Fibroblast of skin of back (primary cell): Measurements from ENCODE around the gene CCDC60.

ENCODE experiments used
- DNase-seq: peaks from one replicate; pipeline ENCODE4 v3.0.0-alpha.2; 2013

Gene CCDC60

DNA sequence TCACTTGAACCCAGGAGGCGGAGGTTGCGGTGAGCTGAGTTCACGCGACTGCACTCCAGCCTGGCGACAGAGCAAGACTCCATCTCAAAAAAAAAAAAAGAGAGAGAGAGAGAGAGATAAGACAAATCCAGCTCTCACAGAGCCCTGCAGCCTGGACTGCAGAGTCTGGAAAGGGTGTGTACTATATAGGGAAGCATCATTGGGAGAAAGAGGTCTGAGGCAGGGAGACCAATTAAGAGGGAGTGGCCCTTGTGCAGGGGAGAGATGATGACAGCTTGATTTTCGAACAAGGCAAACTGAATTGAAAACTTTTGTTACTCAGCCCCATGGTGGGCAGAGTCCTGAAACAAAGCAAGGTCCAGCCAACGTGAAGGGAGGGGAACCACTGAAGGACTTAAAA, 116.2 kb downstream of the CCDC60 start:
- DNase-seq = no peak

DNA sequence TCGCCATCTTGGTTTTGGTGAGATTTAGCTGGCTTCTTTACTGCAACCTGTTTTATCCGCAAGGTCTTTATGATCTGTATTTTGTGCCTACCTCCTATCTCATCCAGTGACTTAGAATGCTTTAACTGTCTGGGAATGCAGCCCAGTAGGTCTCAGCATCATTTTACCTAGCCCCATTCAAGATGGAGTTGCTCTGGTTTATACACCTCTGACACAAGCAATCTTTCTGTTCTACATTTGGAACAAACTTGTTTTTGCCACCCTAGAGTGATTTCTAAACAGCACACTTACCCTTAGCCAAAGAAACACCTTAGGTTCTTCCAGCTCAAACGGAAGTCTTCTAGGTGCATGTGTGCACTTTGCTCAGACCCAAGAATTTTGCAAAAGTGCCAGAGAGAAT, 122.3 kb downstream of the CCDC60 start:
- DNase-seq = no peak

DNA sequence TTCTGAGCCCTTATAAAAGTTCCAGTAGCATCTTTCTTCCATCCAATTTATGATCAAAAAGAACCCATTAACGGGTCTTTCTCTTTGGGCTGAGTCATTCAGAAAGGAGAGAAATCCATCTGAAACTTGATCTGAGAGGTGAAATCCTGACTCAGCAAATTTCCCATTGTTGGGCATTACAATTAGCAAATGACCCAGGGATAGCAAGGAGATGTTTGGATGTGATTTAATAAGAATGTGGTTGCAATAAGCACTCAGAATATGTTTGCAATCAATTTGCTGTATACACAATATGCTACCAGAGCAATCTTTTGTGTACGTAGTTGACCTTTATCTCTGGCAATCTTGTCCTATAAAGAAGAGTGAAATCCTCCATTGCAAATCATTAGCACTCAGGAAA, 122.7 kb downstream of the CCDC60 start:
- DNase-seq = no peak

DNA sequence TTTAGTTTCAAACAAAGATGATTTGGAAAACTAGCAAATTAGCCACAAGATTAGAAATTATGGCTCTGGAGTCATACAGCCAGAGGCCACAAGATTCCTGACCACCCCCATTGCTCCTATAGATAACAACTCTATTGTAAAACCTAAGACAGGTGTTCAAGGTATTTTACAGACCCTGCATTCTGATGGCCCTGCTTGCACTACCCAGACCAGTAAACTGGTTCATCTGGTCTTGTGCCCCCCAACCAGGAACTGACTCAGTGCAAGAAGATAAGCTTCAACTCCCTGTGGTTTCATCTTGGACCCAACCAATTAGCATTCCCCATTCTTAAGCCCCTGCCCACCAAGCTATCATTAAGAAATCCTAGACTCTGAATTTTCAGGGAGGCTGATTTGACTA, 125.0 kb downstream of the CCDC60 start:
- DNase-seq = no peak

DNA sequence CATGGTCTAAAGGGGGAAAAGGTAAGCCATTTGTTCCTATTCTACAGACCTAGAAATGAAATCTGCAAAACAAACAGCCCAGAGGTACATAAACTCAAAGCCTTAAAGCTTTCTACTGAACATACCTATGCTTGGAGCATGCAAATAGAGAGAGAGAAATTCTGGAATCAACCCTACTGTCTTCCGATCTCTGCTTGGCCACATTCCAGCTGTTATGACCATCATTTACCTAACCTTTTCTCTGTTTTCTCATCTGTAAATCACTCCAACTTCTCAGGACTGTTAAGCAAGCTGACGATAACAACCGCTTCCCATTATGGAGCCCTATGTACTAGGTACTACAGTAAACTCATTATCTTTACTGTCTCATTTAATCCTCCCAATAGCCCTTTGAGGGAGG, 126.3 kb downstream of the CCDC60 start:
- DNase-seq = no peak

DNA sequence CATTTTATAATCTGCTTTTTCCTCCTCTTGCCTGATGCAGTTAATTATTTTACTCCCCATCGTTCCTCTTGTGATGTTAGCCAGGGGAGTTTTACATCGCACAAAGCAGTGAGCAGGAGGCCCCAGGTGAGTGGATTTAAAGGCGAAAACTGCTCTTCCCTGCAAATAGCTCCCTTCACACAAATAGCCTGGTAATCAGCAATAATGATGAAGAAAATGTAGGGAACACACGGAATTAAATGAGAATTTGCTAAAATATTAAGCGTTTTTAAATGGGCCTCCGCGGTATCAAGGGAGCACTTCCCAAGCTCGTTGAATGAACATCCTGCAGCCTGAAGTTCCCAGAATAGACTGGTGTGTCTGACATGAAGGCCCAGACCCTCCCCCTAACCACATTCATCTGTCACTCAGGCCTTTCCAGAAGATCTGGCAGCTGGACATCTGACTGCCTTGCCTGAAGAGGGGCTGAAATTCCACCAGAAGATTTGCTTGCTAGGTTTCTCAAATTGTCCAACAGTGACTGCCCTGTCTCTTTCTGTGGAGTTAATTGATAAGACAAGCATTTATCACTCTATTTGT, 127.2 kb downstream of the CCDC60 start:
- DNase-seq = no peak

DNA sequence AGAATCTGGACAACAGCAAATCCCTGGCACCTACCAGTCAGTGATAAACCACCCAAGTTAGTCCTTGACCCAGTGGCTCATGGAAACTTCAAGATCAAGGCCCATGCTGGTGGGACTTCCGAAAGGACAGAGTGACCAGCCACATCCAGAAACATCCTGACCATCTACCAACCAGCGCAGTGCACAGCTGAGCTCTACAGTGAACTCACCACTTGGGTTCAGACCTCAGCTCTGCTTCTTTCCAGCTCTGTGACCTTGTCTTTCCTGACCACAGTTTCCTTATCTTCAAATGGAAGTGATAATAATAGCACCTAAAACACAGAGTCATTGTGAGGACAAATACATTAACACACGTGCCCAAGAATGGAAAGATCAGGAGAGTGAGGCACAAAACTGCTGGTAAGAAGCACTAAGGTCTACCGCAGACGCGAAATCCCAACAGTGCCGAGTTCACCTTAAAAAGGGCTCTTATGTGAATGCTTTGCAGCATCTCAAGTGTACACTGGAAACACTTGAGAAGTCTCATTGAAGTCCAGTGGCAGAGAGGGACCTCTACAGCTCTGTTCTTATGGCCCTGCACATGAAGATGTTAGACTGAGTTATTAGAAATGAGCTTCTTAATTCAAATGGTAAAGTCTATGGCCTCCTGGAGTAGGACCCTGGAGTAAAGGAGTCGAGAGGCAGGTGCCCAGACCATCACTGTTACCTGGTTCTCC, 128.8 kb downstream of the CCDC60 start:
- no peak for DNase-seq

DNA sequence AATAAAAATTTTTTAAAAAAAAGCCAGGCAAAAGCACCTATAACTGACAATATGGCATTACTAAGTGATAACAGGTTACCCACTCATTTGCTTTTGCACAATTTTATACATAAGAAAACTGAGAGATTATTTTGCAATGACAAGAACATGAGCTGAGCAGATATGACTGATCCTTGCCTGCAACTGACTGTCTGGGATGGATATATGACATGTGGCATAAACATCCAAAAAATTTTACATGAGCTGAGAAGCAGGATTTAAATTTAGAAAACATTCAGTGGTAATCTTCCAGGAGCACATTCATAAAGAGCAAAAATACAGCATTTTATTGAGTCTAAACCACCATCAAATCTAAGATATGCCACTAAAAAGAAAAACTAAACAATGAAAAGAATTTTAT, 133.8 kb downstream of the CCDC60 start:
- no peak for DNase-seq

DNA sequence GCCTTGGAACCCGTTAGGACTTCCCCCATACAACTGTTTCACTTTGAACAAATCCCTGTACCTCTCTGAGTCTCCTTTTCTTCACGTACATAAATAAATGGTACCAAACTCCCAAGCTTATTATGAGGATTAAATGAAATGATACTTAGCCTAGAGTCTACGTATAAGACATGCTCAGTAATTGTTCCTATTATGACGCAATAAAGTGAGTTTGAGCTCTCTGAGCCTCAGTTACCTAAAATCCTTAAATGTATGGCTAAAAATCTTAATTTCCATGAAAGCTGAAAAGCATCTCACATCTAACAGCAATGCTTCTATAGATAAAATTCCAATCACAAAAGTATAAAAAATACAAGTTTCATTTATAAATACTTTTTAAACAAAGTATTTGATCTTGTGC, 141.1 kb downstream of the CCDC60 start:
- DNase-seq = no peak

DNA sequence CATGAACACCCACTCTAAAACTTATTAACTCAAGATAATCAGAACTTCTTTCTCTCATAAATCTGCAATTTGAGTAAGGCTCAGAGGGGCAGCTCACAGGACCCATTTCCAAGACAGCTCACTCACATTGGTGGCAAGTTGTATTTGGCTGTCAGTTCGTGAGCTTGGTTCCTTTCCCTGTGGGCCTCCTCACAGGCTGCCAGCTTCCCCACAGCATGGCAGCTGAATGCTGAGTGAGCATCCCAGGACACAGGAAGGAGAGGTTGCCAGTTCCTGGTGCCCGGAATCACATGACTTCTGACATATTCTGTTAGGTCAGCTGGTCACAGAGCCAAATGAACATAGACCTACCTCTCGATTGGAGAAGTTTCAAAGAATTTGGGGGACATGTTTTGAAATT, 142.4 kb downstream of the CCDC60 start:
- no peak for DNase-seq

DNA sequence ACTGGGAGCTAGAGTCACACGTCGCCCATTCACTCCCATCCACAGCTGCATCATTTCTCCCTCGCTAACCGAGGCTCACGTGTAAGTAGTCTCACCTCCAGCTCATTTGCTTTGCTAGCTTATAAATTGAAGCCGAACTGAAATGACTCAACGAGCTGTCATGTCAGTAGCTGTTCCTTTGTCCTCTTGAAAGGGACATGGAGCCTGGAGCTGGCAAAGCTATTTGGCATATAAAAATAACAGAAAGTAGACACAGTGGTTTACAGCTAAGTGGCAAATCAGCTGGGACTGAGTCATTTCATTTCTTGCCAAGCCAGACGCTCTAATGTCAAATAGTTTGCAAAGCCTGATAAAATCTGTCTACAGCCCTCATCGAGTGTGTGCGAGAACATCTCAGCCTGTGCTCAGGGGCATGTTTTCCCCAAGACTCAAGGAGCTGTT, 144.6 kb downstream of the CCDC60 start:
- no peak for DNase-seq

DNA sequence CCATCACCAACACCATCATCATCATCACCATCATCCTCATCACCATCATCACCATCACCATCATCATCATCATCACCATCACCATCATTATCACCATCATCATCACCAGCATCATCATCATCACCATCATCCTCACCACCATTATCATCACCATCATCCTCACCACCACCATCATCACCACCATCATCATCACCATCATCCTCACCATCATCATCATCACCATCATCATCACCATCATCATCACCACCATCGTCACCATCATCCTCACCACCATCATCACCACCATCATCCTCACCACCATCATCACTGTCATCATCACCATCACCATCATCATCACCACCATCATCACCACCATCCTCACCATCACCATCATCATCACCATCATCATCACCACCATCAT, 146.0 kb downstream of the CCDC60 start:
- DNase-seq = no peak

DNA sequence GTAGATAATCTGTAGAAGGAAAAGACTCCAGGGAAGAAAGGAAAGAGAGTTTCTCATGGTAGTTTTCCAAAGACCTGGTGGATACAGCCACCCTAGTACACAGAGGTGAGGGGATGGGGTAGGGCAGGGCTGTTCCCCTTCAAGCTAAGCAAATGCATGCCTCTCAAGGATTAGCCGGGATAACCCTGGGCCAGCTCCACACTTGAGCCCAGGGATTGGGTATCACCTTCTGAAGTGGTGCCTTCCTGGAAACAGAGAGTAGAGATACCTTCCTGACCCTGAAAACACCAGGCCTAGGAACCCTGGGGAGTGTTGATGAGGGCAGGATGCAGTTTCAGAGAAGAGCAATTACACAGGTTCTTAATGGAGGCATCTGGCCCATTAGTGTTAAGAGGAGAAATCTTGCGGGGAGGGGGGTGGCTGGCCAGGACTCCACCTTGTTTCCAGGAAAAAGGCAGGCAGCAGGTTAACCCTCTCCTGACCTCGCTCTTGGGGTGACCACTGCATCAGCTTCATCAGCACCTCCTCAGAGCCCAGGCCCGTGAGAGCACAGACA, 152.1 kb downstream of the CCDC60 start:
- no peak for DNase-seq

DNA sequence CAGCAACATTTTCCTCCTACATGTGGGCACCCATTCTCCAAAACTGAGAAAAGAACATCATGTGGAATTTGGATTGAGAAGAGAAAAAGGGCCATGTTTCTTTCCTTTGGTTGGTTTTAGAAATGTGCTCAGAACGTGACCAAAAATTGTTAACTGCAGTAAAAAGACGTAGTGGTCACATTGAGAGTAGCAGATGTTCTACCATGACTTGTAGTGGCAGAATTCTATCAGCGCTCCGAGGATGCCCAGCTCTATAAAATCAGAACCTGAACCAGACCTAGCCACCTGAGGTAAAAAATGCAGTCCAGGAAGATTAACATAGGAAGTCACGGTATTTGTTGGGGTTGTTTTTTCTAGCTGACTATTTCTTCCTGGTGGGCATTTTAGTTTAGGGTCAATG, 157.3 kb downstream of the CCDC60 start:
- DNase-seq = no peak

DNA sequence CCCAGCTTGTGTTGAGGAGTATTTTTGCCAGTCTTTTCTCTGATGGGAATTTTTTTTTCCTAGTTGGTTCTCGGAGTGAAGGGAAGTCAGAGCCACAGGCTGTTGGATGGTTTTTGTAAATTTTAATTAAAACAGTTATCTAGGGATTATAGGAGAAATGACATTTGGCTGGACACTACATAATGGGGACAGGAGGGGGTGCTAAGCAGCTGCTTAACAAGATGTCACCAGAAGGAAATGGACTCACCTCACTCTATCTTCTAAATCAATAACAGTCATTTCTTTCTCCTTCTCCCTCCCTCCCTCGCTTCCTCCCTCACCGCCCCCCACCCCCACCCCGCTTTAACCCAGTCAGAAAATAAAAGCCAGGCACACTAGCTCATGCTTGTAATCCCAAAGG, 165.7 kb downstream of the CCDC60 start:
- no peak for DNase-seq

DNA sequence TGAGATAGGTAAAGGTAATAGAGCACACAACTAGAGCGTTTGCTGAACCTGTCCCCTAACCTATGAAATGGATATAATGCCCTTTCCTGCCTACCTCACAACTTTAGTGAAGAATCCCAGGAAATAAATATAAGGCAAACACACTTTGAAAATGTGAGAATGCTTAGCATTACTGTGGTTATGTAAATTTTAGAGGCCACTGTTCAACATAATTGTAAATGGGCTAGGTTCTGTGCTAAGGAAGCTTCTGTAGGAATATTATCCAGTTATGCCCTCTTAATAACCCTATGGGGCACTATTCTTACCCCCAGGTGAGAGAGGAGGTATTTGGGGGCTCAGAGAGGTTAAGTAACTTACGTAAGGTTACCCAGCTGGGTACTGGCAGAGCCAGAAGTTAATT, 166.5 kb downstream of the CCDC60 start:
- DNase-seq = no peak

DNA sequence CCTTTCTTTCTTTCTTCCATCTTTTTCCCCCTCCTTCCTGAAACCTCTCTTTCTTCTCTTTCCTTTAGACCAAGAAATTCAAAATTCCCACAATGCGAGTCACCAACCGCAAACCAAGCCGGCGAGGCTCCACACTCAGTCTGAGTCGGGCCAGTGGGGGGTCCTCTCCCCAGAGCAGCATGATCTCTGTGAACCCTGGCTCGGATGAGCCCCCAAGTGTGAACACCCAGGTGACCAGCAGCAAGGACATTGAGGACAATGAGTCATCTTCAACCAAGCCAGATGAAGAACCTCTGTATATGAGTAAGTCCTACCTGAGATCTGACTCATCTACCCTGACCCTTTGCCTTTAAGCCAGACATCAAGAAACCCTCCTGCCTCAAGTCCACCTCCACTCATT, 170.5 kb downstream of the CCDC60 start:
- DNase-seq = peak; percentile 3

DNA sequence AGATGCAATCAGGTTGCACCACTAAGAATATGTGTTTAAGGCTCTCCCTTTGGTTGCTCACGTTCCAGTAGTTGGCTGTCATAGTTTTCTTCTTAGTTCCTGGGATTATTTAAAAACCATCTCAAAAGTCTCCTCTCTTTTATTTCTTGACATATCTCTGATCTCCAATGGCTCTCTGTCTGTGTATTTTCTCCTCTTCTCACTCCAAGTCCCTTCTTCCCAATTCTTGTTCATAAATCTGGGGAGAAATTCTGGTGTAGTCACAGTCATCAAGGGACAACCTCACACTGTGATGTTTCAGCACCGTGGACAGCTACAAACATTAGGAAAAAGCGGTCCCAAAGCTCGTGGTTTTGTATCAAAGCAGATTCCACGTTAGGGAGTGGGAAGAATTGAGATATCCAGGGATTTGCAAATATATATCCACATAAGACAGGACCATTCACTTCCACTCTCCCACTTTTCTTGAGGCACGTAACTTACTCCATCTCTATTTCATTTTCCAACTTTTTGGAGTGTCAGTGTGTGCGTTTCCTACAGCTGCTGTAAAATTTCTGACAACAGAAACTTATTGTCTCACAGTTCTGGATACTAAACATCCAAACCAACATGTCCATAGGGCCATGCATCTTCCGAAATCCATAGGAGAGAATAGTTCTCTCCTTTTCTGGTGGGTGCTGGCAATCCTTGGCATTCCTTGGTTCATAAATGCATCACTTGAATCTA, 178.4 kb downstream of the CCDC60 start:
- peak; percentile 18 for DNase-seq

DNA sequence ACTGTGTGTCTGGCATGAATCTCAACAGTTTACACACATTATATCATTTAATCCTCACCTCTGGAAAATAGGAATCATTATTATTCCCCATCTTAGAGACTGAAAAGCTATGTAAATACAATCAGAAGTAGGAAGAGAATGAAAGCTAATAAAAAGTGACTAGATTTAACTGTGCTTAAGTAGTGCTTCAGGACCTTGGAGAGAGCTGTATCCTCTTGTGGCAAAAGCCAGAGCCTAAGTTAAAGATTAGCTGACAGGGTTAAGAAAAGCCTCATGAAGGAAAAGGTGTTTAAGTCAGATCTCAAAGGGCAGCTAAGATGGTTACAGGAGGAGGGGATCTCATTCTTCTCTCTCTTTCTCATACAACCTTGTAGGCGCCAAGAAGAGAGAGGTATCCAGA, 193.7 kb downstream of the CCDC60 start:
- DNase-seq = peak; percentile 1

DNA sequence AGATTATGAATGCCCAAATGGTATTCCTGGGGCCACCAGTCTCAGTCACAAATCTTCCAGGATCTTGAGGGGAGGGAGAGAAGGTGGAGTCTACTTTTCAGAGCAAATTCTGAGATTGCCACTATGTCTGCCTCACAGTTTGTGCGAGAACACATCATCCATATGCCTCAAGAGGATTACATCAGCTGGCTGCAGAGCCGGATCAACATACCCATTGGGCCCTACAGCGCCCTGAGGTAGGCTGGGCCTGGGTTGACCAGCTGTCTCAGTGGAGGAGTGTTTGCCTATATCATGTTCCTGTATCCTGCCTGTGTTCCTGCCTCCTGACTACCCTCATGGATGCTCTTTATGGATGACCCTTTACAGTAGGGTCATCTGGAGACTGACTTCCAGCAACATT, 205.9 kb downstream of the CCDC60 start:
- no peak for DNase-seq

DNA sequence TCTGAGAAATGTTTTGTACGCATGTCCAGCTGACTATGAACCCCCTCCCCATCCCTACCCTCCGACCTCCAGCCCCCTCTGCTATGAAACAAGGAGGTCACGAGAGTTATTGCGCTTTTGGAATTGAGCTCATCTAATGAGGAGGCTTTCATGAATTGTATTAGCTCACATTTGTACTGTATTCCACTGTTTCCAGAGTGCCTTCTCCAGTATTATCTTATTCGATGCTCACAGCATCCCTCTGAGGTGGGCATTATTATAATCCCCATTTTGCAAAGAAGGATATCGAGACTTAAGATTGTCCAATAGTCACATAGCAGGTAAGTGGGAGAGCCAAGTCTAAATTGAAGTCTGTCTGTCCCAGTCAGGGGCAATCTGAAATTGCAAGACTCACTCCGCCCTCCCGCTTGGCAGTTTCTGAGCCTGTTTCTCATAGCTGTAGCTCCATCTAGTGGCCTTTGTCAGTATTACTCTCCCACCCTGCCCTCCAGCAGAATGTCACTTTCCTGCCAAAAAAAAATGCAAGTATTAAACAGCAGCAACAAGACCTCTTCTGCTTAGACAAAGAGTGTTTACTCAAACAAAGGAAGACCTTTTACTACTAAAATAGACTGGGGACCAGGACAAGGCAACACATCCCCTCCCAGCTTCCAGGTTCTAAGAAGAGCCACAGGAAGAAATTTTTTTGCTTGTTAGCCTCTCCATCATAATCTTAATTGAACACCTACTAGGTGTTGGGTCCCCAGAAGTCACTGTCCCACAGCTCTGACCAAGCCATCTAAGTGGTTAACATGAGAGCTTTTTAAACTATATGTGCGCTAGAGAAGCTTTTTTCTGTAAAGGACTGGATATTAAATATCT, 210.5 kb downstream of the CCDC60 start:
- DNase-seq = peak; percentile 57

DNA sequence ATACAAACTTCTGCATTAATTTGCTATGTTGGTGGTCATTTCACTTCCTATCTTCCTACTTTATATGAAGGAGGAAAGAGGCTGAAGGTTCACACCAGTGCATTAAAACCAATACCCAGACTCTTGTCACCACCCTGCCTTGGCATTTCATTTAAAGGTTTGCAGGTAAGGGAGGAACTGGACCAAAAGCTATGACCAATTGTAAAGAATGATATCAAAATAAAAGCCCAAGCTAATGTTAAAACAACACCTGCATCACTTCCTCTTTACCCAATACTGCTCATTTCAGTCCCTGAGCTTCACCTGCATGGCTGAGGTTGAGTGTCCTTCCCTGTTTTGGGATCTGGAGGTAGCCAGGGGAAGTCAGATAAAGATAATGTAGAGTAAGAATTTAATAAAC, 211.8 kb downstream of the CCDC60 start:
- no peak for DNase-seq

DNA sequence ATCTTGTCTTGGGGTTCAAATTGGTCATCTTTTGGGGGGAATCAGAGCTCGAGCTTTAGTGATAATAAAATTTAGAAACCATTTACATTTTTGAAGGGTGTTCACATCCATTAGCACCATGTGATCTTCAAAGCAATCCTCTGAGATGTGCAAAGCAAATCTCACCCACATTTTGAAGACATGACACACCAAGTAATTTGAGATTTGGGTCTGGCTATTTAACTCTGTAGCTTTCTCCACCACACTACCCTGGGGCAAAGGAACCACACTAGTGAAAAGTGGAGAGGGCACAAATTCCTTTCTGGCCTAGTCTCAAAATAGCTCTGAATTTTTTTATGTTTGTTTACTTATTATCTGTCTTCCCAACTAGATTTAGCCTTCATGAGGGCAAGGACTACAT, 212.5 kb downstream of the CCDC60 start:
- no peak for DNase-seq
